HAP-1 (cell line): ENCODE results near the gene SYNJ2.
"Not testable (repeated sequence)": the region's sequence is repeated elsewhere in the genome, so short reads cannot be mapped to it uniquely, and the experiment has no call there.

ENCODE experiments used
- DNase-seq, 2 experiments: peaks; one replicate each; pipeline ENCODE4 v3.0.0-alpha.2; 2016 to 2020; ENCODE audit warnings: low spot score in 2 of 2
- H3K27me3 ChIP-seq: fragments of 250-450 bp; sonication (Bioruptor Pico); 2 replicates; pipeline ENCODE4 v1.5.1; 2020; ENCODE audit warnings: low read depth, mild to moderate bottlenecking, moderate library complexity
- H3K36me3 ChIP-seq: fragments of 250-450 bp; sonication (Bioruptor Pico); replicated peaks from 2 replicates; pipeline ENCODE4 v1.5.1; 2020; ENCODE audit warnings: mild to moderate bottlenecking
- H3K4me1 ChIP-seq: fragments of 250-450 bp; sonication (Bioruptor Pico); 2 replicates; pipeline ENCODE4 v1.5.1; 2020; ENCODE audit warnings: mild to moderate bottlenecking
- H3K4me3 ChIP-seq: fragments of 250-450 bp; sonication (Bioruptor Pico); 2 replicates; pipeline ENCODE4 v1.5.1; 2020; ENCODE audit warnings: mild to moderate bottlenecking, moderate library complexity
- H3K9me3 ChIP-seq: fragments of 250-450 bp; sonication (Bioruptor Pico); 2 replicates; pipeline ENCODE4 v1.5.1; 2020; ENCODE audit warnings: mild to moderate bottlenecking, moderate library complexity
- in situ Hi-C: fragments of 300-500 bp; cut with MboI; formaldehyde crosslinking; loops from 3 replicates; pipeline ENCODE4 v1.14.3; 2020; ENCODE audit warnings: low sequenced_read_pairs, inconsistent platforms, mixed read lengths

SYNJ2 gene

GRCh38 chr6:157962601-157963302 is 18.9 kb upstream of the SYNJ2 start:
- in situ Hi-C loops = no loop called here
- H3K4me3 ChIP-seq = no peak overlapping the region

DNA sequence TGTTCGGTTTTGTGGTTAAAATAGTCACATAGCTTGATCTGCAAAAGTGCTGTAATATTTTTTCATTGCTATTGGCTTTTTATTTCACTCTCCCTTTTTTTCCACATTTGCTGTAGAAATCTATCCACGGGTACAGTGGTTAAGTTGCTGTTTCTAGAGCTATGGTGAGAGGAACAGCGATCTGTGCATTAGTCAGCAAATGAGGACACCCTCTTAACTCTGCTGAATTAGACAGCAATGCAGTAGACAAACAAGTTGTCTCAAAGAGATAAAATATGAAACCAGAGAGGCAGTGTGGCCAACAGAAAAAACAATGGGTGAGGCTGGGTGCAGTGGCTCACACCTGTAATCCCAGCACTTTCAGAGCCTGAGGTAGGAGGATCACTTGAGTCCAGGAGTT is 17.6 kb upstream of the SYNJ2 start:
- no peak for DNase-seq

More at GRCh38 chr6:157962601-157963302, 18.9 kb upstream of the SYNJ2 start:
- peaks cover 14% of the 10 kb centered on the region for H3K9me3 ChIP-seq
- H3K4me1 ChIP-seq = peaks cover 13% of the 10 kb centered on the region
- H3K36me3 ChIP-seq = no peaks in the 10 kb centered on the region
- no peaks in the 10 kb centered on the region for H3K27me3 ChIP-seq
- DNase-seq = no peak

GRCh38 chr6:157965387-157965786 is 16.3 kb upstream of the SYNJ2 start:
- Histone ChIP-seq H3K4me1 (peaks cover 17% of the 10 kb centered on the region), H3K36me3 (no peaks in the 10 kb centered on the region), H3K27me3 (no peaks in the 10 kb centered on the region), H3K9me3 (no peaks in the 10 kb centered on the region; the same call in 1 of the 2 replicates), H3K4me3 (no peak overlapping the region)
- in situ Hi-C loops = no loop called here
- DNase-seq = no peak

More for the DNA sequence above, 17.6 kb upstream of the SYNJ2 start:
- no peaks in the 10 kb centered on the region for H3K36me3 ChIP-seq
- no peaks in the 10 kb centered on the region for H3K27me3 ChIP-seq
- peaks cover 8% of the 10 kb centered on the region for H3K9me3 ChIP-seq
- H3K4me3 ChIP-seq = no peak overlapping the region
- in situ Hi-C loops = no loop called here
- peaks cover 15% of the 10 kb centered on the region for H3K4me1 ChIP-seq

DNA sequence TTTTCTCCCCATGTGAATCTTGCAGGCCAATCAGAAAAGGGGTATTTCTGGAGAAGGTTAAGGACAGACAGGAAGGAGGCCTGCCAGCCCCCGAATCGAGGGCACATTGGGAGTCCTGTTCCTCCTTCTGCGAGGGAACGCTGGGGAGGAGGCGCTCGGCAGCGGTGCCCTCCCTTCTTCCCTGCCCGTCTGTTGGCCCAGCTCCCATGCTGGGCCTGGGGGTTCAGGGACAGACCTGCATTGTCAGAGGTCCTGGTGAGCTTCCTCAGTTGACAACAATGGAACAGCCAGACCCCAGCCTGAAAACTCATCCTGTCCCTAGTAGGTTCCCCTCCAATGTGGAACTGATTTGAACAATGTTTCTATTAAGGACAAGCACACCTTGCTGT is 15.1 kb upstream of the SYNJ2 start:
- in situ Hi-C loops = no loop called here

DNA sequence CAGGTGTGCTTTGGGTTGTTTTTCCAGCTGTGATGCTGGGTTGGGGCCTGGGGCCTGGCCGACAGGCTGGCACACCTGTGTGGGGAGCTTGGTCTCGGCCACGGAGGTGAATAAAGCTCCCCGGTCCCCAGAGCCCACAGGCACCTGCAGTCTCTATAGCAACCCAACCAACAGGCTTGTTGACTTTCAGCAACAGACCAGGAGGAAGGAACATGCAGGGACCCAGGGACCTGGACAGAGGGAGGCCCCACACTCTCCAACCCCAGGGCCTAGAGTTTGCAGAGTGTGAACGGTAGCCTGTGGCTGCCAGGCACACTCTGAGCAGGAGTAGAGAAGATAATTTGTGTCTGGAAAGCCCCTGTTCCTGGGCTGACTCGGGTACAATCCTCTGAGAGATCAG is 14.6 kb upstream of the SYNJ2 start:
- H3K36me3 ChIP-seq = no peaks in the 10 kb centered on the region
- DNase-seq = no peak

More for the DNA sequence above, 15.1 kb upstream of the SYNJ2 start:
- H3K27me3 ChIP-seq = no peaks in the 10 kb centered on the region; the same call in 1 of the 2 replicates
- H3K9me3 ChIP-seq = no peaks in the 10 kb centered on the region; the same call in 1 of the 2 replicates
- peaks cover 10% of the 10 kb centered on the region for H3K4me1 ChIP-seq
- DNase-seq = no peak
- no peak overlapping the region for H3K4me3 ChIP-seq
- no peaks in the 10 kb centered on the region for H3K36me3 ChIP-seq

DNA sequence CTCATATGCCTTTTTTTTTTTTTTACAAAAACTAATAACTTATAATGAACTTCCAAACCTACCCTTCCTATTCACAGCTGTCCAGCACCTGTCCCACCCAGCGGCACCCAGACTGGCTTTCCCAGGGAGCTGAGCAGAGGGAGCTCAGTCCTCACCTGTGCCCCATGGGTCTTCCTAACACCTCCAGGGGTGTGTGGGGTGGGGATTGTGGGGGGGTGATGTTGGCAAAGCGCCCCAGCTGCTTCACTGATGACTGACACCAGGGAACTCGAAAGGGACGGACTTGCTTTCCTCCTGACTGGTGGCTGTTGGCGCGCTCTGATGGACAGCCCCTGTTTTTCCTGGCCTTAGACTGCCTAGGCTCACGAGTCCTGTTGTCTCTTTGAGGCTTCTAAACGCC is 14.2 kb upstream of the SYNJ2 start:
- H3K9me3 ChIP-seq = no peaks in the 10 kb centered on the region; the same call in 1 of the 2 replicates
- in situ Hi-C loops = no loop called here
- H3K36me3 ChIP-seq = no peaks in the 10 kb centered on the region
- DNase-seq = no peak
- no peak overlapping the region for H3K4me3 ChIP-seq
- no peaks in the 10 kb centered on the region; the same call in 1 of the 2 replicates for H3K27me3 ChIP-seq
- peaks cover 4% of the 10 kb centered on the region for H3K4me1 ChIP-seq

More for the DNA sequence above, 14.6 kb upstream of the SYNJ2 start:
- H3K9me3 ChIP-seq = no peaks in the 10 kb centered on the region; the same call in 1 of the 2 replicates
- in situ Hi-C loops = no loop called here
- peaks cover 6% of the 10 kb centered on the region for H3K4me1 ChIP-seq
- no peak overlapping the region for H3K4me3 ChIP-seq
- no peaks in the 10 kb centered on the region; the same call in 1 of the 2 replicates for H3K27me3 ChIP-seq

GRCh38 chr6:157972177-157972576 is 9.5 kb upstream of the SYNJ2 start:
- H3K4me1 ChIP-seq, in situ Hi-C loops, DNase-seq: not testable (repeated sequence)

GRCh38 chr6:157974341-157974894 is 7.2 kb upstream of the SYNJ2 start:
- H3K36me3 ChIP-seq = no peaks in the 10 kb centered on the region
- no peak overlapping the region for H3K4me3 ChIP-seq
- no peaks in the 10 kb centered on the region for H3K9me3 ChIP-seq
- H3K4me1 ChIP-seq = no peaks in the 10 kb centered on the region
- H3K27me3 ChIP-seq = no peaks in the 10 kb centered on the region; the same call in 1 of the 2 replicates
- in situ Hi-C loops = no loop called here
- DNase-seq = no peak

More at GRCh38 chr6:157972177-157972576, 9.5 kb upstream of the SYNJ2 start:
- not testable (repeated sequence) for H3K9me3 ChIP-seq, H3K4me3 ChIP-seq, H3K36me3 ChIP-seq, H3K27me3 ChIP-seq

DNA sequence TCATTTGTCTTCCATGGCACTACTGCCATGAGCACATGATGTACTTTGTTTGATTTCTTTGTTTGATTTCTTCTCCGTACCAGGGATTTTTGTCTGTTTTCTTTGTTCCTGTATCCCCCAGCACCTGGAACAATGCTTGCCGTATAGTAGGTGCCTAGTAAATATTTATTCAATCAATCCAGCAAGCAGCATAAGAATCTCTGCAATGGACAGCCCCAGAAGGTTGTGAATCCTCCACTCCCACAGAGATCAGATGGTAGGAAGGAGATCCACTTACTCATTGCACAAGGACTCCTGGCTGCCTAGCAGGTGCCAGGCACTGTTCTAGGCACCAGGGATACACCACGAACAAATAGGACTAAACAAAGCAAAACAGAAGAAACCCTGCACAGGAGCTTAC is 6.7 kb upstream of the SYNJ2 start:
- no peak for DNase-seq
- H3K9me3 ChIP-seq = no peaks in the 10 kb centered on the region
- no peaks in the 10 kb centered on the region for H3K4me1 ChIP-seq
- in situ Hi-C loops = no loop called here
- H3K4me3 ChIP-seq = no peak overlapping the region
- H3K36me3 ChIP-seq = no peaks in the 10 kb centered on the region
- no peaks in the 10 kb centered on the region; the same call in 1 of the 2 replicates for H3K27me3 ChIP-seq

- in situ Hi-C loops = no loop called here
Observed at GRCh38 chr6:157975456-157975855, 6.2 kb upstream of the SYNJ2 start.

DNA sequence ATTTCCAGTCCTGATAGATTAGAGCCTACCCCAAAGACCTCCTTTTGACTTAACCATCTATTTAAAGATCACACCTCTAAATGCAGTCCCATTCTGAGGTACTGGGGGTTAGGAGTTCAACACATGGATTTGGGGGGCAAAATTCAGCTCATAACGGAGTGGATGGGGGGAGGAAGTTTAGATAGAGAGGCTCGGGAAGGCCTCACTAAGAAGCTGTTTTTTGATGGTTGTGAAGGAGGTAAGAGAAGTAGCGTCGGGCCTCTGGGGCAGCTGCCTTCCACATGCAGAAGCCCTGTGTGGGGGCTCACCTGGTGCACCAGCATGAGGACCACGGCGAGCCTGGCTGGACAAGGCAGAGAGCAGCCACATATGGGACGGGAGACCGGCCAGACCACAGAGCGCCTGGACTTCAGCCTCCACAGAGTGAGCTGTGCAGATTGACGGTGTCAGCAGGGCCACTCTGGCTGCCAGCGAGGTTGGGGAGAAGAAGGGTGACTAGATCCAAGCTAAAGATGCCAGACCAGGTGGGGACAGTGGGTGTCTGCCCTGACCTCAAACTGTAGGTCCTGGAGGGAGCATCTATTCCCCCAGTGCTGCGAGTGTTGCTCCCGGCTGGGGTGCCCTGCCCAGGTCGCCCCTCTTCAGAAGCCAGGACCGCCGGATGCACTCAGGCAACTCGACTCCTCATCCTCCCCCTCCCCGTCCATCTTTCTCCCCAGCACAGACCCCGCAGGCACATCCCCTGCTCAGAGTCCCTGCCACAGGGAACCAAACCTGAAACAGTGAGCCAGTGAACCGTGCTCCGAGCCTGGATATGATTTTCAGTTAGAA is 5.1 kb upstream of the SYNJ2 start:
- Histone ChIP-seq H3K27me3 (no peaks in the 10 kb centered on the region; the same call in 1 of the 2 replicates), H3K4me3 (no peak overlapping the region), H3K4me1 (peaks cover 3% of the 10 kb centered on the region; the same call in 1 of the 2 replicates), H3K36me3 (no peaks in the 10 kb centered on the region), H3K9me3 (no peaks in the 10 kb centered on the region)
- in situ Hi-C loops = no loop called here
- DNase-seq = no peak

More at GRCh38 chr6:157975456-157975855, 6.2 kb upstream of the SYNJ2 start:
- no peaks in the 10 kb centered on the region for H3K9me3 ChIP-seq
- H3K36me3 ChIP-seq = no peaks in the 10 kb centered on the region
- H3K4me1 ChIP-seq = no peaks in the 10 kb centered on the region
- no peaks in the 10 kb centered on the region; the same call in 1 of the 2 replicates for H3K27me3 ChIP-seq
- DNase-seq = no peak
- H3K4me3 ChIP-seq = no peak overlapping the region

DNA sequence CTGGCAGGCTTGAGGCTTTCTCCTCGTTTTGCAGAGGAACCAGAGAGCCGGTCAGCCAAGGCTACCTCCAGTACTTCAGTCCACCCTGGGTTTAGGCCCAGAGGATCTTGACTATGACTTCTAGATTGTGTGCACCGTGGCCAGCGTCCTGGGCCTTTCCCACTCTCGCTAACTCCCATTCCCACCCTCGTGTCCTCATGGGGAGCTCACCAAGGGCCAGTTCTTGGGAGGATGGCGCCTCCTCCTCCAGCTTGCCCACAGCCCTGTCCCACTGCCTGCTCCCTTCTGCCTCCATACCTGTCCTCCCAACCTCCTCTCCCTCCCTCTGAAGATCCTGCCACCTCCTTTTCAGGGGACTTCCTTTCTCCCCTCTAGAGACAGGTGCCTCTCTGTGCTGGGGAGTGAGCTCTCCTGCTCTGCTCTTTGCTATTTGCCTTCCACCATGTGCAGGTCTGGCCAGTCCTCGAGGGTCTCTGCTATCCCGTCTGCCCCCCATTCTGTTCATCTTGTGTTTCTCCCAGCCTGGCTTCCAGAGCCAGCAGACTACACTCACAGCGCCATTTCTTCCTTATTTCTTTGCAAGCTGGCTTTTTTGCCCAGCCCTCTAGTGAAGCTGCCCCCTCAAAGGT is 4.4 kb upstream of the SYNJ2 start:
- H3K27me3 ChIP-seq = no peaks in the 10 kb centered on the region
- no peaks in the 10 kb centered on the region for H3K9me3 ChIP-seq
- in situ Hi-C loops = no loop called here
- peaks cover 3% of the 10 kb centered on the region; the same call in 1 of the 2 replicates for H3K4me1 ChIP-seq
- no peaks in the 10 kb centered on the region for H3K36me3 ChIP-seq
- DNase-seq = no peak
- no peak overlapping the region for H3K4me3 ChIP-seq

- no peaks in the 10 kb centered on the region for H3K36me3 ChIP-seq
- H3K9me3 ChIP-seq = no peaks in the 10 kb centered on the region
- no peak for DNase-seq
- in situ Hi-C loops = no loop called here
- peaks cover 9% of the 10 kb centered on the region for H3K4me1 ChIP-seq
- H3K27me3 ChIP-seq = no peaks in the 10 kb centered on the region
- H3K4me3 ChIP-seq = no peak overlapping the region
Observed at GRCh38 chr6:157978021-157978783, 3.5 kb upstream of the SYNJ2 start.
